Astrocyte of the spinal cord (primary cell): Measurements from ENCODE around the gene OR2T4.

Source experiments
- DNase-seq: peaks from one replicate; pipeline ENCODE4 v3.0.0; 2011; ENCODE audit warnings: low read depth, low spot score
- H3K4me3 ChIP-seq: 2 replicates; pipeline ENCODE4 v1.5.1; 2011; ENCODE audit warnings: low read depth, mild to moderate bottlenecking, low read length, moderate library complexity
- in situ Hi-C: cut with HindIII; loops from 2 replicates; pipeline ENCODE4 v1.10.0; 2017; ENCODE audit warnings: low sequenced_read_pairs
- TF ChIP-seq, protein P1 (sequence below): IDR thresholded peaks from 2 replicates; pipeline ENCODE4 v1.5.1; 2012; ENCODE audit warnings: low read depth, mild to moderate bottlenecking, low read length, inconsistent platforms

The OR2T4 gene, protein sequence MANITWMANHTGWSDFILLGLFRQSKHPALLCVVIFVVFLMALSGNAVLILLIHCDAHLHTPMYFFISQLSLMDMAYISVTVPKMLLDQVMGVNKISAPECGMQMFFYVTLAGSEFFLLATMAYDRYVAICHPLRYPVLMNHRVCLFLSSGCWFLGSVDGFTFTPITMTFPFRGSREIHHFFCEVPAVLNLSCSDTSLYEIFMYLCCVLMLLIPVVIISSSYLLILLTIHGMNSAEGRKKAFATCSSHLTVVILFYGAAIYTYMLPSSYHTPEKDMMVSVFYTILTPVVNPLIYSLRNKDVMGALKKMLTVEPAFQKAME

DNA sequence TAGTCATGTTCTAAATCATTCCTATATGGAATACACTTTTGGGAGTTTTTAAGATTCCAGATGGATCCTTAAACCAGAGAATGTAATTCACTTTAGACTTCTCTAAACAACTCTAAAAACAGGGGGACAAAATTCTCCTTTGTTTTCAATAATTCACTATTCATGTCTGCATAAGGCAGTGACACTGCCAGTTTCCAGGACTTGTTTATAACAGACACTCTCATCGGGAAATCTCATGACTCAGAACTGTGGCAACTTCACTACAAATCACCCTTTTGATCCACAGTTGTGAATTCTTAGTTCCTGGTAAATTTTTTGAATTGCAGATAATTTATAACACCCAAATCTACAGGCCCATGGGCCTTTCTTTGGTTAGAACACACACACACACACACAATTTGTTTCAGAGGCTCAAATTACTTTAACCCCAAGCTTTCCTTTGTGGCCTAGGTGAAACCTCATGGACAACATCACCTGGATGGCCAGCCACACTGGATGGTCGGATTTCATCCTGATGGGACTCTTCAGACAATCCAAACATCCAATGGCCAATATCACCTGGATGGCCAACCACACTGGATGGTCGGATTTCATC lies at the start of gene OR2T4:
Gene OR2T4 (plus strand): TSS at position 545 of the 595 bp plus-strand sequence. CDS start 0 bp downstream, at position 545.
- TF ChIP-seq, protein P1, sequence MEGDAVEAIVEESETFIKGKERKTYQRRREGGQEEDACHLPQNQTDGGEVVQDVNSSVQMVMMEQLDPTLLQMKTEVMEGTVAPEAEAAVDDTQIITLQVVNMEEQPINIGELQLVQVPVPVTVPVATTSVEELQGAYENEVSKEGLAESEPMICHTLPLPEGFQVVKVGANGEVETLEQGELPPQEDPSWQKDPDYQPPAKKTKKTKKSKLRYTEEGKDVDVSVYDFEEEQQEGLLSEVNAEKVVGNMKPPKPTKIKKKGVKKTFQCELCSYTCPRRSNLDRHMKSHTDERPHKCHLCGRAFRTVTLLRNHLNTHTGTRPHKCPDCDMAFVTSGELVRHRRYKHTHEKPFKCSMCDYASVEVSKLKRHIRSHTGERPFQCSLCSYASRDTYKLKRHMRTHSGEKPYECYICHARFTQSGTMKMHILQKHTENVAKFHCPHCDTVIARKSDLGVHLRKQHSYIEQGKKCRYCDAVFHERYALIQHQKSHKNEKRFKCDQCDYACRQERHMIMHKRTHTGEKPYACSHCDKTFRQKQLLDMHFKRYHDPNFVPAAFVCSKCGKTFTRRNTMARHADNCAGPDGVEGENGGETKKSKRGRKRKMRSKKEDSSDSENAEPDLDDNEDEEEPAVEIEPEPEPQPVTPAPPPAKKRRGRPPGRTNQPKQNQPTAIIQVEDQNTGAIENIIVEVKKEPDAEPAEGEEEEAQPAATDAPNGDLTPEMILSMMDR = no peak
- in situ Hi-C loops = no loop called here
- H3K4me3 ChIP-seq = no peak within 1 kb of the TSS
- no peak for DNase-seq

DNA sequence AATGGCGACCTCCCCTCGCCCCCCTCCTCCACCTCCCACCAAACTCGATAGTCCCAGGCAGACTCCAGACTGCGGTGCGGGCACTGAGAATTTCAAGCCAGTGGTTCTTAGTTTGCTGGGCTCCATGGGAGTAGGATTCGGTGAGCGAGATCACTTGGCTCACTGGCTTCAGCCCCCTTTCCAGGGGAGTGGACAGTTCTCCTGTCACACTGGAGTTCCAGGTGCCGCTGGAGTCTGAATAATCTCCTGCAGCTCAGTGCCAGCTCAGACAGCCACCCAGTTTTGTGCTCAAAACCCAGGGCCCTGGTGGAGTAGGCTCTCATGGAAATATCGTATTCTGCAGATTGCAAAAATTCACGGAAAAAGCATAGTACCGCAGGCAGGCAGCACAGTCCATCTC lies 44.7 kb upstream of the OR2T4 start:
- in situ Hi-C loops = no loop called here
- H3K4me3 ChIP-seq = no peak overlapping the region
- DNase-seq = no peak
- TF ChIP-seq, protein P1 = no peak

DNA sequence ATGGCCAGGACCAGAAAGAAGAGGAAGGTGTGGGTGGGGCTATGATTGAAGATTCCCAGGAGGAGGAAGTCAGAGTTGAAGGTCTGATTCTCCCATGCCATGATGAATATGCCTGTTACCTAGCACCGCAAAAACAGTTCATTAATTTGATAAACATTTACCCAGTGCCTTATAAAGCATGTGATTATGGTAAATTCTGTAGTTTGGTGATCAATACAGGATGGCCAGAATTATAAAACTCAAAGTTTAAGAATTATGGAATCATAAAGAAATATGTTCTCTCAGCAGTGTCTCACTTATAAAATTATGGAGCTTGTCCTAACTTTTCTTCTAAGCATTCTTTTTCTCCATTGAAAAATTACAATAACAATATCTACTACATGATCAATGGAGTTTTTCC lies 37.0 kb upstream of the OR2T4 start, which contains the start of gene OR2M7:
Gene OR2M7 (minus strand): TSS at position 101 of the 400 bp plus-strand sequence. CDS start 0 bp downstream, at position 101.
- TF ChIP-seq, protein P1 = no peak
- no peak for DNase-seq
- no peak within 1 kb of the TSS for H3K4me3 ChIP-seq
- in situ Hi-C loops = no loop called here

DNA sequence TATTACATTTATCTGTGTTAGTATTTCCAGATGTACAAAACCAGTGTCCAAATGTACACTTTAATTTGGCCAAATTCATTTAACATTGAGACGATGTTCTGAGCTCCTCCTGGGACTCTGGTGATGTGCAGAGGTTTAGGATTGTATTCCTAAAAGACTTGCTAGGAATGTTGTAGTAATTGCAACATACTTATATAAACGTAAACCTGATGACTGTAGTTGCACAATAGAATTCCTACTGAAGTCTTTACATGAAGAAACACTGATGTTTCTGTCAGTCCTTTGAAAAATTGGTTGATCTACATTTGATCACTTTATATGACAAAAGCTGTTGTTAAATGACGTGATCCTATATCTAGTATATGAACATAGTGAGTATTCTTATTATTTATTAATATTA lies 18.0 kb upstream of the OR2T4 start:
- TF ChIP-seq, protein P1 = no peak

DNA sequence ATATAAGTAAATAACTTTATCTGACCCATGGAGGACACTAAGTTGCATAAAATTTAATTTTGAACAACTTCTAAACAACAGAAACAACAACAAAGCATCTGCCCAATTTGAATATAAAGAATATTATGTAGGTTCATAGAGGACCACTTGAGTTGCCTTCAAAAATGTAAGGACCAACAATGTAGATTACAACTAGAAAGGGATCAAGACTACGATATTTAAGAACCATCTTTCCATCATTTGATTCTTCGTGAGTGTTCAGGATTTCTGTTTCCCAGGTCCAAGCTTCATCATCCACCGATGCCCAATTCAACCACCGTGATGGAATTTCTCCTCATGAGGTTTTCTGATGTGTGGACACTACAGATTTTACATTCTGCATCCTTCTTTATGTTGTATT lies 13.0 kb upstream of the OR2T4 start, which contains the start of gene OR14C36:
Gene OR14C36 (plus strand): TSS at position 301 of the 400 bp plus-strand sequence. CDS start 0 bp downstream, at position 301.
- no peak within 1 kb of the TSS for H3K4me3 ChIP-seq
- DNase-seq = no peak
- TF ChIP-seq, protein P1 = no peak
- in situ Hi-C loops = no loop called here

More for the DNA sequence above, 18.0 kb upstream of the OR2T4 start:
- in situ Hi-C loops = no loop called here
- DNase-seq = no peak
- H3K4me3 ChIP-seq = no peak overlapping the region

DNA sequence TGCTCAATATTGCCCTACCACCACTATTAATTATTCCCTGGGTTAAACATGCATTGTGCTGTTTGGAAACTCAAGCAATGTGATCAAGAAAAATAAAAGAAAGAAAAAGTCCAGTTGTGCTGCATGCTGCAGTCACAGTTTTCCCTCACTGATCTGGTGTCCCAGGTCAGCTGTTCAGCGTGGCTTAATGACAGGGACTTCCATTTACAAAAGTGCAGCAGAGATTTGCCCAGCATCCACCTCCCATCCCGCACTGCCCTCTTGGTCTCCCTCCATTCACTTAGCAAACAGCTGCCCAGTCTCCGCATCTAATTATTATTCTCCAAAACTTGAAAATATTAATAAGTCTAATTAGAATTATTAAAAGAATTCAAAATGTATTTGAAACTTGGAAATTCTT lies 2.0 kb upstream of the OR2T4 start:
- in situ Hi-C loops = no loop called here

More for the DNA sequence above, 2.0 kb upstream of the OR2T4 start:
- DNase-seq = no peak
- TF ChIP-seq, protein P1 = no peak
- H3K4me3 ChIP-seq = no peak overlapping the region
